G401 (cell line): Measurements from ENCODE around the gene ATP8B2. TPM values are rescaled to one million over a fixed set of nuclear protein-coding genes. Genes with fewer than 3 reads are reported as not detected.
"Not testable (repeated sequence)": the region's sequence is repeated elsewhere in the genome, so short reads cannot be mapped to it uniquely, and the experiment has no call there.

Experiments used
- DNase-seq: peaks from one replicate; pipeline ENCODE4 v3.0.0-alpha.2; 2015; ENCODE audit warnings: low spot score
- in situ Hi-C: cut with HindIII; loops from 2 replicates; pipeline ENCODE4 v1.10.0; 2016; ENCODE audit warnings: low sequenced_read_pairs, mixed read lengths
- total RNA-seq: library from RNA; depleted of rRNA; stranded (reverse); fragments of >200 nt; shearing (Covaris generic); gene quantifications from 2 replicates; pipeline ENCODE4 v1.2.3, GENCODE V29; 2014

The ATP8B2 gene
- total RNA-seq, 1 experiment from 2014 or later: 66.6 TPM

DNA sequence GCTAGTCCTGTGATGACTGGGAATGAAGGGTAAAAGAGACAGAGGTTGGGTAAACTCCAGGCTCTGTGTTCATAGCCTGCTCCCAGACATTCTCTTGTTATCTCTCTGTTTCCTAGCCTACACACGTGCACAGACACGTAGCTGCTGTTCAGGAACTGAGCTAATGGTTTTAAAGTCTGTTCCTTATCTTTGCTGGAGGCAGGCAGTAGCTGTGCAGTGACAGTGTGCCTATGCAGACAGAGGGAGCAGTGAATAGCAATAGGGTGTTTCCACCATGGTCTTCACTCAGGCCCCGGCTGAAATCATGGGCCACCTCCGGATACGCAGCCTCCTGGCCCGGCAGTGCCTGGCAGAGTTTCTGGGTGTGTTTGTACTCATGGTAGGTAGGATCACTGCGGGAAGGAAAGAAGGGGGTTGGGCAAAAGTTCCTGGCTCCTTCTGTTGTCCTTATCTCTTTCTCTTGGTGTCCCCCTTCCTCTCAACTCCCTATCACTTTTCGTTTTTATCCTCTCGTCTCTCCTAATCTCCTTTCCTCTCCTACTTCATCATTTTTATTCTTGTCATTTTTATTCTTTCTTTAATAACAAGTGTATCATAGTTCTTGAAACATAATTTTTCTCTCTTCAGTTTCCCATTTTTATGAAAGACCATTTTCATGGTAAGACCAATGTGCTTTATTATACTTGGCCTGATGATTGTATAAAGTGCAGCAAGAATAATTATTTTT, 4.3 kb upstream of the ATP8B2 start, which contains the start of gene AQP10:
Gene AQP10, plus strand, starts transcription at position 212 of the 727 bp plus-strand sequence. Its CDS starts 63 bp downstream, at position 275.
- no peak for DNase-seq
- in situ Hi-C loops: no loop called here

DNA sequence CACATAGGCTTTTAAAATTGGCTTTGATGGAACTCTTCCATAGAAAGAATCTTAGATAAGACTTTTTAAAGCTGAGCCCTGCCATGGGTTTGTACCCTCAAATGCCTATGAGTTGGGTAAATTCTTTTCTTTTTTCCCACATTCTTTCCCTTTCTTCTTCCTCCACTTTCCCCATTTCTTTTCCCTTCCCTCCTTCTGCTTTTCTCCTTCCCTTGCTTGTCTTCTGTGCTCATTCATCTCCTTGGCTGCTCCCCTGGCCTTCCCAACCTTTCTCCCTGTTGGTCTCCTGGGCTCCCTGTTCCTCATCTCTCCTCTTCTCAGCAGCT, 3.8 kb upstream of the ATP8B2 start:
- in situ Hi-C loops, DNase-seq: not testable (repeated sequence)

DNA sequence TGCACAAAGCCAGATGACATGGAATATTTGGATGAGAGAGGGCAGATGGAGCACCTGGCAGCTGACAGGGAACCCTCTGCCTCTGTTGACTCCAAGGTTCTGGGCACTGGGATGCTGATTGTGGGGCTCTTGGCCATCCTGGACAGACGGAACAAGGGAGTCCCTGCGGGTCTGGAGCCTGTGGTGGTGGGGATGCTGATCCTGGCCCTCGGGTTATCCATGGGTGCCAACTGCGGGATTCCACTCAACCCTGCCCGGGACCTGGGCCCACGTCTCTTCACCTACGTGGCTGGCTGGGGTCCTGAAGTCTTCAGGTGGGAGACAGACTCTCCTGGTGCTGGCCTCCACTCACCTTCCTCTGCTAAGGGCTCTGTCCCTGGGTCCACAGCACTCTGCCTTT, 1.8 kb upstream of the ATP8B2 start:
- in situ Hi-C loops: no loop called here
- DNase-seq: no peak

DNA sequence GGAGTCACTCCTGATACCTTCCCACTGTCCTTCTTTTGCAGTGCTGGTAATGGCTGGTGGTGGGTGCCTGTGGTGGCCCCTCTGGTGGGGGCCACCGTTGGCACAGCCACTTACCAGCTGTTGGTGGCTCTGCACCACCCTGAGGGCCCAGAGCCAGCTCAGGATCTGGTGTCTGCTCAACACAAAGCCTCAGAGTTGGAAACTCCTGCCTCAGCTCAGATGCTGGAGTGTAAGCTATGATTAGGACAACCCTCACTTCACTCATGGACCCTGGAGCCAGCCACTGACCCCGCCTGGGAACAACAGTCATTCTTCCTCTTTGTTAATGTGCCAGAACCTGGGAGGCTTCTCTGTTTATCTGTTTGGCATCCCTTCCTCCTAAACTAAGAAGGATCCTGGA, 1.1 kb upstream of the ATP8B2 start:
- DNase-seq: no peak
- in situ Hi-C loops: no loop called here

DNA sequence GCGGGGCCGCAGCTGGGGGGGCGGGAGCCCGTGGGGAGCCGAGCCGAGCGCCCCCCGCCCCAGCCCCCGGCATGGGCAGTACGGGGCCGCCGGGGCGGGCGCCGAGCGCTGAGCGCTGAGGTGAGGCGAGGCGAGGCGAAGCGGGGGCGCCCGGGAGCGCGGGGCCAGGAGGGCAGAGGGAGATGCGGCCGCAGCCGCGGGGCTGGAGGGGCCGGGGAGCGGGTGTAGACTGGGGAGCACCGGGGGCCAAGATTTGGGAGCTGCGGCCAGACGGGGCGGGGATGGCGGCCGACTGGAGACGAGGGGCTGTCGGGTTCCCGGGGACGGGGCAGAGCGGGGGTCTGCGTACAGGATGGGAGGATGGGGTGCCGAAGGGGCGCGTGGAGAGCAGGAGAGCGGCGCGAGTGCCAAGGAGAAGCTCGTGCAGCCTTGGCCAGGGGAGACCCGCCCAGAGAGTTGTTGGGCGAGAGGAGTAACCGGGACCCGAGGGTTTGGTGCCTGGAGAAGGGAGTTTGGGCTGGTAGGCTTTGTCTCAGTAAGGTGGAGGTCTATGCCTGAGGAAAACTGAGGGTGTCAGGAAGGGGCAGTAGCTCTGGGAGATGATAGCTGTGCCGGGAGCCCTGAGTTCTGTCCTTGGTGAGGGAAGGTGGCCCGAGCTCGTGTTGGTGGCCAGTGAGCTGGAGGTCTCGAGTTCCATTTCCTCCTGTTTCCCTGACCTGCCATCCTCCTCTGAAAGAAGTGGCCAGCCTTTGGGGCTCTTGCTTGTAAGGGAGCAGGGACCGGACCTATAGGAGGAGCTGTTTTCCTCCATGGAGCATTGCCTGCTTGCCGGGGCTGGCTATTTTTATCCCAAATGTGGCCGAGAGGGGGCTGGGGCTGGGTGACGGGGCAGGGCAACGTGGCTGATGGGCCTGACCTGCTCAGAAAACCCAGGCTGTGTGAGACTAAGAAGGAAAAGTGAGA, 539 bp downstream of the ATP8B2 start:
- DNase-seq: peak; percentile 82
- in situ Hi-C loops: no loop called here

DNA sequence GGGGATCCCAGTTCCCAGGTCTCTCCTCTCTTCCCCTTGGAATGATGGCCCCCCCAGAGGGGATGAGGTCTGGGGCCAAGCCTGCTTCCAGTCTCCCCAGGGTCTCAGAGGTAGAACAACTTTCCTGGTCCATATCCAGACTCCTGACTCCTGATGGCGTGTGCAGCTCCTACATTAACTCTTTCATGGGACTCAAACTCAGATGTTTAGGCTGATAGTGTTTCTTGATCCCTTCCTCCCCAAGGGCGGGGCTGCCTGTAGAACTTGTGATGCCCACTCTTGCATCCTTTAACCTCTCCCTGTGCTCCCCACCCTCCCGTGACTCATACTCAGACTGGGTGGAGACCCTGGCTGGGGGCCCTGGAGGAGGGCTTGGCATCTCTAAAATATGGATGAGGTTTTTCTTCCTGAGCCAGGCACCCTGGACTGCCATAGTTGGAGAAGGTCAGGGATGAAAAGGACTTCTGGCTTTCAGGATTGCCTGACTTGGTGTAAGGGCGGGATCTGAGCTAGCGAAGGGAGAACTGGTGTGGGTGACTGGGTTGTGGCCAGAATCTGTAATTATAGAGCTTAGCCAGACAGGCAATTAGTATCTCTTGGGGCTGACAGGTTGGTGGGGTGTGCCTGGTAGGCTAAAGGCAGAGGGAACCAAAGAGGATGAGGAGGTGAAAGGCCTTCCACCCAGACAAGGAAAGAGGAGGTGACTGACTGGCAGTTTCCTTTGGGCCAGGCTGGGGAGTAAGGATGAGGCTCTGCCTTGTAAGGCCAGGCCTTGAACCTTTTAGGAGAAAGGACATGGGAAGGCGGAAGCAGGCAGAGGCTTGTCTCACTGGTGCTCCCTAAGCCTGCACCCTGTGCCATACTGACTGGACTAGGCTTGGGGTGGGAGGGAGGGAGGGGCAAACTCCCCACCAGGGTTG, 1.5 kb downstream of the ATP8B2 start:
- in situ Hi-C loops: no loop called here

GRCh38 chr1:154327466-154328317, 2.4 kb downstream of the ATP8B2 start:
- DNase-seq: peak; percentile 16

More for the DNA sequence above, 1.5 kb downstream of the ATP8B2 start:
- DNase-seq: no peak

DNA sequence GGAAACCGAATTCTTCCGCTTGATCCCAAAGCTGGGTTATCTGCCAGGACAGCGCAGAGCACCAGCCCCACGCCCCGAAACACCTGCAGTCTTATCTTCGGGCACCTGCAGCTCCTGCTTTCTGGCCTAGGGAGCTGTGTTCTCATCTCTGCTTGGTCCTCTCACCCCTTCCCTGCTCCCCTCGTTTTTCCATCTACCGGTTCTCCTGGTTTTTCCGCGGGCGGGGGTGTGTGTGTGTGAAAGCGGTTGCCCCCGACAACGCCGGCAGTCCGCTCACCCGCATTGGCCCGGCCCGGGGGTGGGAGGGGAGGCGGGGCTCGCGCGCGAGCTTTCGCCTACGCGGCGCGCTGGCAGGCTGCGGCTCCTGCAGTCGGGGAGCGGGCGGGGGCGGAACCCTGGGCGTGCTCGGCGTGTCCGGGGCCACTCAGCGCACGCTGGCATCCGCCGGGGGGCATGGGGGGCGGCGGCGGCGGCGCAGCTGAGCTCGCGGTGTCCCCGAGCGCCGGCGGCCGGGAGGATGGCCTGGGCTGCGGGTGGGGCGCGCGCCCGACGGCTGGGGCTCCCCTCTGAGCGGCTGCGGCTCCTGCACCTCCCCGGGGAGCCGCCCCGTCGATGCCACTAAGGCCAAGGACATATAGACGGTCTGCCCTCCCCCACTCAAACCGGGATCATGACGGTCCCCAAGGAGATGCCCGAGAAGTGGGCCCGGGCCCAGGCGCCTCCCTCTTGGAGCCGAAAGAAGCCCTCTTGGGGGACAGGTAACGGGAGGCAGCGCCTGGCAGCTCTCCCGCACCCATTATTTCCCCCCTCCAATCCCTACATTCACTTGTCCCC, 3.2 kb downstream of the ATP8B2 start:
- in situ Hi-C loops: no loop called here
- DNase-seq: peak; percentile 85

More at GRCh38 chr1:154327466-154328317, 2.4 kb downstream of the ATP8B2 start:
- in situ Hi-C loops: no loop called here

DNA sequence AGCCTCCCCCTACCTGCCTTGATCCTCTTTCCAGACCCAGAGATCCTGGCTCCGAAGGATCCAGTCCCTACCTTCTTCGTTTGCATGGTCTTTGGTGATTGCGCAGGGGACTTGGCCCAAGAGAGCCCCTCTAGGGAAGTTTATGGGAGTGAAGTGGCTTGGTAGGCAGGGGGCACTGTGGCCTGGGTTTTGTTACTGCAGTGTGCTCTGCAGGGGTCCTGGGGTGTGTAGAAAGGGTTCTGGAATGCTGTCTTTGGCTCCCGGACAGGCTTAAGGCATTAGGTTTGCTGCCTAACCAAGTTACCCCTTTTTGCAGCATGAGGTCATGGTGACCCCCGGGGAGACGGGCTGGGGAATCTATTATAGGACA, 3.8 kb downstream of the ATP8B2 start:
- in situ Hi-C loops: no loop called here
- no peak for DNase-seq

DNA sequence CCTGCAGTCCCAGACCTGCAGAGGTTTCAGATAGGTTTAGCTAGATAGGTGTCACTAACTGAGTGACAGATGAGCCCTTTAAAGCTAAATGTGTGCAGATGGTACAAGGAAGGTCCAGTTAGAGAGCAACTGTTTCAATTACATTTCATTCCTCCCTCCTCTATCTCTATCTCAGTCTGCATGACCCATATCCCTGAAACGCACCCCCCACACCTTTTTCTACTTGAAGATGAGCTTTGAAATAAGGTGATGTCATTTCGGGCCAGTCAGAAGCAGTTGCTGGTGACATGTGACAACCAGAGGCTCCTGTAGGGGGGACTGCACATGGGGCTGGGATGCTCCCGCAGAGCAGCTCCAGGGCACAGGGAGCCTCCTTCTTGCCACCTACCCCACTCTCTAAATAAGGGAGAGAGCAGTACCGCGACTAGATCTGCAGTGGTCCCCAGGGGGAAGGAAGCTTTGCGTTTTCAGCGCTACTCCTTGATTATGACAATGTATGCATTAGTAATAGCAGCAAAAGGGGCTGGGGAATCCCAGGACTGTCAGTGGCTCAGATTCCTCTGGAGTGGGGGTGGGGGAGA, 4.3 kb downstream of the ATP8B2 start:
- in situ Hi-C loops: no loop called here
- DNase-seq: peak; percentile 95

- DNase-seq: no peak
- in situ Hi-C loops: no loop called here
Observed at GRCh38 chr1:154330669-154331068, 5.3 kb downstream of the ATP8B2 start.

GRCh38 chr1:154334079-154335024, 9.0 kb downstream of the ATP8B2 start:
- peak; percentile 7 for DNase-seq
- in situ Hi-C loops: no loop called here

DNA sequence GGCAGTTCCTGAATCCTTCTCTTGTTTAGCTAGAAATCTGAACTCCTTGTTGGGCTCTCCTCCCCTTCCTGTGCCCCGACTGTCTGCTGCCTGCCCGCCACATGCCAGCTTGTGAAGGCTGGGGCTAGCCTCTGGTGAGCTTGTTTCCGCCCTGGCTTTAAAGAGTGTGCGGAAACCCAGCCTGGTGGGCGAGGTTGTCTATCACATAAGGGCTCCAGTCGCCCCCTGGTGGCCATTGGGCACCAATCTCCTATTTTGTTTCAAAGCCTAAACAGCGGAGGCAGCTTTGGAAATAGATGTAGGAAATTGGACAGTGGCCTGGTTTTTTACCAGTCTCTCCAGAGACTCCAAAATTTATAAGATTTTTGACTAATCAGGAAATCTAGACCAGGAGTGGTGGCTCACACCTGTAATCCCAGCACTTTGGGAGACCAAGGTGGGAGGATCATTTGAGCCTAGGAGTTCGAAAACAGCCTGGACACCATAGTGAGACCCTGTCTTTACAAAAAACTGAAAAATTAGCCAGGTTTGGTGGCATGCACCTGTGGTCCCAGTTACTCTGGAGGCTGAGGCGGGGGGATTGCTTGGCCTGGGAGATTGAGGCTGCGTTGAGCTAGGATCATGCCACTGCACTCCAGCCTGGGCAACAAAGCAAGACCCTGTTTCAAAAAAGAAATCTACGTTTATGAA, 9.8 kb downstream of the ATP8B2 start:
- in situ Hi-C loops: no loop called here
- DNase-seq: peak; percentile 82

GRCh38 chr1:154337253-154337894, 12.0 kb downstream of the ATP8B2 start:
- DNase-seq: no peak
- in situ Hi-C loops: no loop called here

- in situ Hi-C loops: no loop called here
- DNase-seq: no peak
Observed at GRCh38 chr1:154338875-154339274, 13.6 kb downstream of the ATP8B2 start.
